Activated gamma-delta T cell treated with anti-CD3 and anti-CD28 coated beads, Interleukin-2, amount 50 U/mL, for 16 hours (primary cell): ENCODE results near the gene PBX3.

ENCODE experiments used
- DNase-seq: peaks from one replicate; pipeline ENCODE4 v3.0.0-alpha.2; 2020; ENCODE audit warnings: low read depth

Gene PBX3

DNA sequence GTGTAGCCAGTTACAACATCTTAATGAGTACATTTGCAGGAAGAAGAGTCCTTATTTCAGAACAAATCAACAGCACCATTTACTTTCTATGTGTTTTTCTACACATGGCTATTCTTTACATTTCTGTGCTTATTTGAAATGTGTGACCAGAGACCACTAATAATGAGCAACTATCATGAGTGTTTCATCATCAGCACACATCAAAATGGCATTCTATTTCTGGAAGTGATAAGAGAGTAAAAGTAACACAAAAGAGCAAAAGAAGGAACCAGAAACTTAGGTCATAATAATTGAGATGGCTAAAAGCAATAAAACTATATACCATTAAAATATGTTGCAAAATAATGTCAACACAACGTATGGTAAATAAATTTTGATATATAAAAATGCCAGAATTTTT lies 159.7 kb downstream of the PBX3 start:
- no peak for DNase-seq

DNA sequence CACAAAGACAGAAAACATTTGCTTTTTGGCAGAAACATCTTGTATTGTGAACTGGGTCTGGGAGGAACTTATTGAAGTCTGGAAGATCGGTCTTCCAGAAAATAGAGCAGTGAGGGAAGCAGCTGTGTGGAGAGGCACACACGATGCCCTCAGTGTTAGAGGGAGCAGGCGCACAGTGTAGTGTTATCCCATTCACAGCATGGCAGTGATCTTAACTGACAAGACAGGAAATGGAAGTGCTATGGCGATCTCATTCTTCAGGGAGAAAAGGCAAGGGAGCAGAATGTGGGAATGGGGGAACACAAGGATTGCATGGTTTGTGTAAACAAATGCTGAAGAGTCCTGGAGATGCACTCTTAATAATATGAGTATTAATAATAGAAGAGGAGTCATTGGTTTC lies 161.0 kb downstream of the PBX3 start:
- no peak for DNase-seq

DNA sequence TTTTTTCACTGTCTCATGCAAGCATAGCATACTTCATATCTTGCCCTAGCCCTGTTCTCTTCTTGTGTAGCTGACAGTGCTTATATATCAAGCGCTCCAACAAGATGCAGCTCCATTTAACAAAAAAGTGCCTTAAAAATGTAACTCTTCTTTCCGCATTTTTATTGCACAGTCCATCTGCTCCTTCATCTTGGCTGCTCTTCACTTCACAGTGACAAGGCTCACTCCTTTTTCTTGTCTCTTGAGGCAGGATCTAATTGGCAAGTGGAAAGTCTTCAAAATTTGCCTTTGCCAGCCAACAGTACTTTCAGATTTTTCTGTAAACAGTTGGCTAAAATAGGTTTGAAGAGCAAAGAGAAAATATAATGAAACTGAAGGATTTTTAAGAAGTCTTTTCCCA lies 161.8 kb downstream of the PBX3 start:
- DNase-seq: no peak

GRCh38 chr9:125909459-125909858 lies 162.3 kb downstream of the PBX3 start:
- no peak for DNase-seq

GRCh38 chr9:125910286-125910685 lies 163.1 kb downstream of the PBX3 start:
- no peak for DNase-seq

- no peak for DNase-seq
These were observed 164.9 kb downstream of the PBX3 start for GRCh38 chr9:125911861-125912644.

GRCh38 chr9:125912667-125913066 lies 165.5 kb downstream of the PBX3 start:
- no peak for DNase-seq

GRCh38 chr9:125913551-125913950 lies 166.4 kb downstream of the PBX3 start:
- DNase-seq: no peak

DNA sequence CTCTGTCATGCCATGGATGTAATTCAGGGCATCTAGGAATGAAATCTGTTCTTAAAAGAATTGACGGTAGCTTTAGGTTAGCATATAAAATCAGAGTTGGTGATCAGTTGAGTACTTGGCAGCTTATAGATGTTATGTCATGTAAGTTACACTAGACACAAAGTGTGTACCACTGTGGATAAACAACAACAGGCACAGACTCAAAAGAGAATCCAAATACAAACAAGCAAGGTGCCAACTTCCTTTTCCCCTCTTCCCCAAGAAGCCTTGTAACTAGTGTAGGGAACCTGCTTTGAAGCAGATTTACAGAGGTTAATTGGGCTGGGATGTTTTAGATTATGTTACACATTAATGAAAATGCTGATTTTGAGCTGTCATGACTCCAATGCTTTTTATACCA lies 167.2 kb downstream of the PBX3 start:
- no peak for DNase-seq

GRCh38 chr9:125915606-125916005 lies 168.4 kb downstream of the PBX3 start:
- no peak for DNase-seq

- DNase-seq: no peak
These were observed 172.4 kb downstream of the PBX3 start for GRCh38 chr9:125919565-125919964.

- DNase-seq: no peak
These were observed 173.2 kb downstream of the PBX3 start for GRCh38 chr9:125920402-125920801.

- DNase-seq: no peak
These were observed 175.7 kb downstream of the PBX3 start for GRCh38 chr9:125922854-125923253.

DNA sequence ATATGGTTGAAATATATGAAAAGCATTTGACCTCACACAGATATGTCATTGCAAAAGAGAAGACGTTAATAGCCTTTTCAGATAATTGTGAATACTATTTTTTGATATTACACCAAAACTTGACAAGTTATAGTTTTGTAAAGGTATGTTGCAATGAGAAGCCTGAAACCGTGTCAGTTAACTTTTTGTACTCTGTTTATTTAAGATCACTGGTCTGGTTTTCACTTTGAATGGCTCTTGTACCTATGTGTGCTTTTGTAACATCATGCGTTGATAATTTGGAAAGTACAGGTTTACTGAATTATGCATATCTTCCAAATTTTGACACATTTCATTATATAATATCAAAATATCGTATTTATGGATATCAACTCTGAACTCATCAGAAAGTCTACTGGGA lies 177.2 kb downstream of the PBX3 start:
- DNase-seq: no peak

DNA sequence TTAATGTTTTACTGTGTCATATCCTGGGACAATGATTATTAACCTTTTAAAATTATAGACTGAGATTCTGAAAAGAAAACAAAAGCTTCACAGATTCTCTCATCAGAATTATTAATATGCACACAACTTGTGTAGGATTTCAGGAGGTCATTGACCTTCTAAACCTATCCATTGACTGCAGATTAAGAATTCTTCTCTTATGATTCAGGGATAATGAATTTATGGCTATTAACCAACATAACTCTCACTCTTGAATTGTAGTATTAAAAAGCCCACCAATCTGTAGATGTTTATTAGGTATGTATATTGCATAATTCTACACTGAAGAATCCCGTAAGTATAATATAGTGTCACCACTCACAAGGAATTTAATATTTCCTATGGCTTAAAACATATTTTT lies 179.8 kb downstream of the PBX3 start:
- DNase-seq: no peak

- DNase-seq: no peak
These were observed 182.7 kb downstream of the PBX3 start for GRCh38 chr9:125929846-125930245.

- no peak for DNase-seq
These were observed 184.0 kb downstream of the PBX3 start for GRCh38 chr9:125931211-125931610.

DNA sequence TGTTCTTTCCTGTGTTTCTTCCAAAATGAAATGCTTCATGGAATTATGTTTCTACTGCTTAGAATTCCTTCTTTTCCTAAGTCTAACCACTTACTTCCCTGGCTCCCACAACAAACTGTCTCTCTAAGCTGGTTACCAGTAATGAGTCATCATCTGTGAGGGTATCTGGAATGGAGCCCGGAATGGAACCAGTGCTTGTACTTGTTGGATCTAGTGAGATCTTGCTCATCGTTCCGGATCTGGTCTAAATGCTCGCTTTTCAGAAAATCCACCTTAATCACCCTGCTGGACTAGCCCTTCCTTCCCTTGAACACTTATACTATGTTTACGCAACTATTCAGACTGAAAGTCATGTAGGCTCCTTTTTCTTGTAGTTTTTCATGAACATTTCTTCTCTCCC lies 184.8 kb downstream of the PBX3 start:
- DNase-seq: no peak

GRCh38 chr9:125932746-125933455 lies 185.7 kb downstream of the PBX3 start:
- DNase-seq: no peak

DNA sequence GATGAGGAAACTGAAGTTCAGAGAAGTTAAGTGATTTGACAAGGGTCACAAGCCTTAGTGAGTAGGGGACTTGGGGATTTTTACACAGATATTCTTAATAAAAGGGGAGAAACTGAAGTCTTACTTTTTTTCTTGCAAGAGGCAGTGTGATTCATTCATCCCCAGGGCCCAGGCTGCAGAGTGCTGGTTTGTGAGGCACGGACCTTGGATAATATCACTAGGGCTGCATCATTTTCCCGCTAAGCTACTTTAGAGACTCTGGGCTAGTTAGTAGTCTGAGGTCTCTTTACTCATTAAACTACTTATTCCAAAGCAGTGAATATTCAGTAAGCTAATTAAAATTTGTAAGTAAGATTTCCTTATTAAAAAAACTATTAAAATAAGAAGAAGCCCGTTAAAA lies 195.0 kb downstream of the PBX3 start:
- no peak for DNase-seq

DNA sequence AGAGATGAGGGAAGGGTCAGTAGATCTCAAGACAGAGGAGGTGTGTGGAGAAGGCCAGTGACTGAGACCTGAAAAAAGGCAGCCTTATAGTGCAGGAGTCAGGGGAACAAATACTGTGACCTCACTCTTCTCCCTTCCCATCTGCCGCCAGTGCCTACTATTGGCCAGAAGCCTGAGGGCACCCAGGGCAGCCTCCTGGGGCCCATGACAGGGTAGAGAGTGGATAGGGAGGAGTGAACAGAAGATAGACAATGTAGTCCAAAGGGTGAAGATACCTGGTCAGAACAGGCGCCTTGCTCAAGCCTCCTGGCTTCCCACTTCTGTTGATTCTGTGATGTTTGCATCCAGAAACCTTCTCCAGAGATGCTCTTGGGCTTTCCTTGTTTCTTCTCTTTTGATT lies 196.7 kb downstream of the PBX3 start:
- no peak for DNase-seq

GRCh38 chr9:125946397-125946796 lies 199.2 kb downstream of the PBX3 start:
- DNase-seq: no peak

GRCh38 chr9:125948887-125949596 lies 201.9 kb downstream of the PBX3 start:
- DNase-seq: no peak
